ENCODE results near the gene CAMK2D. TPM values are rescaled to one million over a fixed set of nuclear protein-coding genes. Genes with fewer than 3 reads are reported as not detected.

The CAMK2D gene
- total and polyA plus RNA-seq, 2 experiments from 2014 or later, result 4.9 to 14.6 TPM

DNA sequence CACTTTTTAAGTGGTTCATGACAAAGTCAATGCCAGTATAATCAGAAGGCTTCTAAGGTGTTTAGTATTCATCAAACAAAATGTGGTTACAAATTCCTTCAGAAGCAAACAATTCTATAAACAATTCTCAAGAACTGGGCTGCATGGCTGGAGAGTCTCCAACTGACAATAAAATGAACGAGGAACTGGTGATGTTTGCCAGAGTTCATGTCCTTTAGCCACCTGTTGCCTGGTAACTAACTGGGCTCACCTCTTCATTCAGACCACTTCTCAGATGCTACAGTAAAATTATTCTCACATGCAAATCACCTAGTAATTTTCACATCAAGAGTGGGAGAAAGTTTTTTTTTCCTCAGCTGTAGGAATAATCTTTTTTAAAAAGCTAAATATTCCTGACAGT is 53.3 kb downstream of the CAMK2D start:
- Histone ChIP-seq H3K9me2 (ENCODE audit: insufficient read depth) (no peaks in the 10 kb centered on the region), H3K36me3 (ENCODE audit: insufficient read depth) (no peaks in the 10 kb centered on the region; the same call in 1 of the 2 replicates), H3F3A (replicated peaks; ENCODE audit: low read depth) (no peaks in the 10 kb centered on the region), H3K4me1 (ENCODE audit: insufficient read depth) (no peaks in the 10 kb centered on the region), H3K4me2 (no peak overlapping the region), H3K79me2 (replicated peaks; ENCODE audit: insufficient read depth) (no peaks in the 10 kb centered on the region), H3K4me3 (no peak overlapping the region), H3K27ac (ENCODE audit: low read depth) (no peak overlapping the region), H2AFZ (no peak overlapping the region), H4K20me1 (replicated peaks; ENCODE audit: insufficient read depth) (no peaks in the 10 kb centered on the region), H3K27me3 (ENCODE audit: insufficient read depth) (no peaks in the 10 kb centered on the region)
- Mint-ChIP-seq H3K27me3 (ENCODE audit: insufficient read depth, low read depth, poor library complexity) (no peaks in the 10 kb centered on the region), H3K4me3 (no peak overlapping the region), H3K27ac (no peak overlapping the region), H3K36me3 (ENCODE audit: low read depth) (no peaks in the 10 kb centered on the region), H3K9me3 (no peaks in the 10 kb centered on the region), H3K4me1 (peaks cover 4% of the 10 kb centered on the region; the same call in 1 of the 3 replicates)
- TF ChIP-seq EZH2phosphoT487 (IDR thresholded peaks at IDR 0.05; ENCODE audit: unreplicated experiment) (no peak), NANOG (IDR thresholded peaks at IDR 0.05; ENCODE audit: borderline replicate concordance) (no peak), ZNF331 (CRISPR knock-in tag; IDR thresholded peaks at IDR 0.05; ENCODE audit: low read depth) (no peak), STAT1 (IDR thresholded peaks at IDR 0.05; ENCODE audit: unreplicated experiment) (no peak), ZNF114 (CRISPR knock-in tag; IDR thresholded peaks at IDR 0.05) (no peak), CREB1 (CRISPR knock-in tag; IDR thresholded peaks at IDR 0.05; ENCODE audit: low read depth) (no peak), EZH2 (IDR thresholded peaks at IDR 0.05; ENCODE audit: low read depth, unreplicated experiment) (no peak), JUNB (IDR thresholded peaks at IDR 0.05; ENCODE audit: unreplicated experiment) (no peak), POLR2AphosphoS5 (IDR thresholded peaks at IDR 0.05; ENCODE audit: low read depth) (no peak)
- TF ChIP-seq, protein P1, sequence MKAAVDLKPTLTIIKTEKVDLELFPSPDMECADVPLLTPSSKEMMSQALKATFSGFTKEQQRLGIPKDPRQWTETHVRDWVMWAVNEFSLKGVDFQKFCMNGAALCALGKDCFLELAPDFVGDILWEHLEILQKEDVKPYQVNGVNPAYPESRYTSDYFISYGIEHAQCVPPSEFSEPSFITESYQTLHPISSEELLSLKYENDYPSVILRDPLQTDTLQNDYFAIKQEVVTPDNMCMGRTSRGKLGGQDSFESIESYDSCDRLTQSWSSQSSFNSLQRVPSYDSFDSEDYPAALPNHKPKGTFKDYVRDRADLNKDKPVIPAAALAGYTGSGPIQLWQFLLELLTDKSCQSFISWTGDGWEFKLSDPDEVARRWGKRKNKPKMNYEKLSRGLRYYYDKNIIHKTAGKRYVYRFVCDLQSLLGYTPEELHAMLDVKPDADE (IDR thresholded peaks at IDR 0.05), result no peak
- TF ChIP-seq, protein P2, sequence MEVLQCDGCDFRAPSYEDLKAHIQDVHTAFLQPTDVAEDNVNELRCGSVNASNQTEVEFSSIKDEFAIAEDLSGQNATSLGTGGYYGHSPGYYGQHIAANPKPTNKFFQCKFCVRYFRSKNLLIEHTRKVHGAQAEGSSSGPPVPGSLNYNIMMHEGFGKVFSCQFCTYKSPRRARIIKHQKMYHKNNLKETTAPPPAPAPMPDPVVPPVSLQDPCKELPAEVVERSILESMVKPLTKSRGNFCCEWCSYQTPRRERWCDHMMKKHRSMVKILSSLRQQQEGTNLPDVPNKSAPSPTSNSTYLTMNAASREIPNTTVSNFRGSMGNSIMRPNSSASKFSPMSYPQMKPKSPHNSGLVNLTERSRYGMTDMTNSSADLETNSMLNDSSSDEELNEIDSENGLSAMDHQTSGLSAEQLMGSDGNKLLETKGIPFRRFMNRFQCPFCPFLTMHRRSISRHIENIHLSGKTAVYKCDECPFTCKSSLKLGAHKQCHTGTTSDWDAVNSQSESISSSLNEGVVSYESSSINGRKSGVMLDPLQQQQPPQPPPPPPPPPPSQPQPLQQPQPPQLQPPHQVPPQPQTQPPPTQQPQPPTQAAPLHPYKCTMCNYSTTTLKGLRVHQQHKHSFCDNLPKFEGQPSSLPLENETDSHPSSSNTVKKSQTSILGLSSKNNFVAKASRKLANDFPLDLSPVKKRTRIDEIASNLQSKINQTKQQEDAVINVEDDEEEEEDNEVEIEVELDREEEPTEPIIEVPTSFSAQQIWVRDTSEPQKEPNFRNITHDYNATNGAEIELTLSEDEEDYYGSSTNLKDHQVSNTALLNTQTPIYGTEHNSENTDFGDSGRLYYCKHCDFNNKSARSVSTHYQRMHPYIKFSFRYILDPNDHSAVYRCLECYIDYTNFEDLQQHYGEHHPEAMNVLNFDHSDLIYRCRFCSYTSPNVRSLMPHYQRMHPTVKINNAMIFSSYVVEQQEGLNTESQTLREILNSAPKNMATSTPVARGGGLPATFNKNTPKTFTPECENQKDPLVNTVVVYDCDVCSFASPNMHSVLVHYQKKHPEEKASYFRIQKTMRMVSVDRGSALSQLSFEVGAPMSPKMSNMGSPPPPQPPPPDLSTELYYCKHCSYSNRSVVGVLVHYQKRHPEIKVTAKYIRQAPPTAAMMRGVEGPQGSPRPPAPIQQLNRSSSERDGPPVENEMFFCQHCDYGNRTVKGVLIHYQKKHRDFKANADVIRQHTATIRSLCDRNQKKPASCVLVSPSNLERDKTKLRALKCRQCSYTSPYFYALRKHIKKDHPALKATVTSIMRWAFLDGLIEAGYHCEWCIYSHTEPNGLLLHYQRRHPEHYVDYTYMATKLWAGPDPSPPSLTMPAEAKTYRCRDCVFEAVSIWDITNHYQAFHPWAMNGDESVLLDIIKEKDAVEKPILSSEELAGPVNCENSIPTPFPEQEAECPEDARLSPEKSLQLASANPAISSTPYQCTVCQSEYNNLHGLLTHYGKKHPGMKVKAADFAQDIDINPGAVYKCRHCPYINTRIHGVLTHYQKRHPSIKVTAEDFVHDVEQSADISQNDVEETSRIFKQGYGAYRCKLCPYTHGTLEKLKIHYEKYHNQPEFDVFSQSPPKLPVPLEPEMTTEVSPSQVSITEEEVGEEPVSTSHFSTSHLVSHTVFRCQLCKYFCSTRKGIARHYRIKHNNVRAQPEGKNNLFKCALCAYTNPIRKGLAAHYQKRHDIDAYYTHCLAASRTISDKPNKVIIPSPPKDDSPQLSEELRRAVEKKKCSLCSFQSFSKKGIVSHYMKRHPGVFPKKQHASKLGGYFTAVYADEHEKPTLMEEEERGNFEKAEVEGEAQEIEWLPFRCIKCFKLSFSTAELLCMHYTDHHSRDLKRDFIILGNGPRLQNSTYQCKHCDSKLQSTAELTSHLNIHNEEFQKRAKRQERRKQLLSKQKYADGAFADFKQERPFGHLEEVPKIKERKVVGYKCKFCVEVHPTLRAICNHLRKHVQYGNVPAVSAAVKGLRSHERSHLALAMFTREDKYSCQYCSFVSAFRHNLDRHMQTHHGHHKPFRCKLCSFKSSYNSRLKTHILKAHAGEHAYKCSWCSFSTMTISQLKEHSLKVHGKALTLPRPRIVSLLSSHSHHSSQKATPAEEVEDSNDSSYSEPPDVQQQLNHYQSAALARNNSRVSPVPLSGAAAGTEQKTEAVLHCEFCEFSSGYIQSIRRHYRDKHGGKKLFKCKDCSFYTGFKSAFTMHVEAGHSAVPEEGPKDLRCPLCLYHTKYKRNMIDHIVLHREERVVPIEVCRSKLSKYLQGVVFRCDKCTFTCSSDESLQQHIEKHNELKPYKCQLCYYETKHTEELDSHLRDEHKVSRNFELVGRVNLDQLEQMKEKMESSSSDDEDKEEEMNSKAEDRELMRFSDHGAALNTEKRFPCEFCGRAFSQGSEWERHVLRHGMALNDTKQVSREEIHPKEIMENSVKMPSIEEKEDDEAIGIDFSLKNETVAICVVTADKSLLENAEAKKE (CRISPR knock-in tag; IDR thresholded peaks at IDR 0.05), result no peak
- TF ChIP-seq, protein P3, sequence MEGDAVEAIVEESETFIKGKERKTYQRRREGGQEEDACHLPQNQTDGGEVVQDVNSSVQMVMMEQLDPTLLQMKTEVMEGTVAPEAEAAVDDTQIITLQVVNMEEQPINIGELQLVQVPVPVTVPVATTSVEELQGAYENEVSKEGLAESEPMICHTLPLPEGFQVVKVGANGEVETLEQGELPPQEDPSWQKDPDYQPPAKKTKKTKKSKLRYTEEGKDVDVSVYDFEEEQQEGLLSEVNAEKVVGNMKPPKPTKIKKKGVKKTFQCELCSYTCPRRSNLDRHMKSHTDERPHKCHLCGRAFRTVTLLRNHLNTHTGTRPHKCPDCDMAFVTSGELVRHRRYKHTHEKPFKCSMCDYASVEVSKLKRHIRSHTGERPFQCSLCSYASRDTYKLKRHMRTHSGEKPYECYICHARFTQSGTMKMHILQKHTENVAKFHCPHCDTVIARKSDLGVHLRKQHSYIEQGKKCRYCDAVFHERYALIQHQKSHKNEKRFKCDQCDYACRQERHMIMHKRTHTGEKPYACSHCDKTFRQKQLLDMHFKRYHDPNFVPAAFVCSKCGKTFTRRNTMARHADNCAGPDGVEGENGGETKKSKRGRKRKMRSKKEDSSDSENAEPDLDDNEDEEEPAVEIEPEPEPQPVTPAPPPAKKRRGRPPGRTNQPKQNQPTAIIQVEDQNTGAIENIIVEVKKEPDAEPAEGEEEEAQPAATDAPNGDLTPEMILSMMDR (conservative IDR thresholded peaks at IDR 0.05; ENCODE audit: low read depth in 2 of 2), result no peak
- TF ChIP-seq, protein P4, sequence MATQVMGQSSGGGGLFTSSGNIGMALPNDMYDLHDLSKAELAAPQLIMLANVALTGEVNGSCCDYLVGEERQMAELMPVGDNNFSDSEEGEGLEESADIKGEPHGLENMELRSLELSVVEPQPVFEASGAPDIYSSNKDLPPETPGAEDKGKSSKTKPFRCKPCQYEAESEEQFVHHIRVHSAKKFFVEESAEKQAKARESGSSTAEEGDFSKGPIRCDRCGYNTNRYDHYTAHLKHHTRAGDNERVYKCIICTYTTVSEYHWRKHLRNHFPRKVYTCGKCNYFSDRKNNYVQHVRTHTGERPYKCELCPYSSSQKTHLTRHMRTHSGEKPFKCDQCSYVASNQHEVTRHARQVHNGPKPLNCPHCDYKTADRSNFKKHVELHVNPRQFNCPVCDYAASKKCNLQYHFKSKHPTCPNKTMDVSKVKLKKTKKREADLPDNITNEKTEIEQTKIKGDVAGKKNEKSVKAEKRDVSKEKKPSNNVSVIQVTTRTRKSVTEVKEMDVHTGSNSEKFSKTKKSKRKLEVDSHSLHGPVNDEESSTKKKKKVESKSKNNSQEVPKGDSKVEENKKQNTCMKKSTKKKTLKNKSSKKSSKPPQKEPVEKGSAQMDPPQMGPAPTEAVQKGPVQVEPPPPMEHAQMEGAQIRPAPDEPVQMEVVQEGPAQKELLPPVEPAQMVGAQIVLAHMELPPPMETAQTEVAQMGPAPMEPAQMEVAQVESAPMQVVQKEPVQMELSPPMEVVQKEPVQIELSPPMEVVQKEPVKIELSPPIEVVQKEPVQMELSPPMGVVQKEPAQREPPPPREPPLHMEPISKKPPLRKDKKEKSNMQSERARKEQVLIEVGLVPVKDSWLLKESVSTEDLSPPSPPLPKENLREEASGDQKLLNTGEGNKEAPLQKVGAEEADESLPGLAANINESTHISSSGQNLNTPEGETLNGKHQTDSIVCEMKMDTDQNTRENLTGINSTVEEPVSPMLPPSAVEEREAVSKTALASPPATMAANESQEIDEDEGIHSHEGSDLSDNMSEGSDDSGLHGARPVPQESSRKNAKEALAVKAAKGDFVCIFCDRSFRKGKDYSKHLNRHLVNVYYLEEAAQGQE (IDR thresholded peaks at IDR 0.05; ENCODE audit: unreplicated experiment), result no peak
- DNase-seq (ENCODE audit: low spot score) (no peak), ATAC-seq (no peak)
